Activated CD4-positive, alpha-beta T cell treated with anti-CD3 and anti-CD28 coated beads, Interleukin-10, Interleukin-2, amounts not matched to agents 100 ng/mL and 50 ng/mL, durations not matched to agents 16 hours and 8 hours (primary cell): ENCODE results near the gene ADAMTSL3.

Experiments
- DNase-seq: peaks from one replicate; pipeline ENCODE4 v3.0.0-alpha.2; 2020

ADAMTSL3 gene

DNA sequence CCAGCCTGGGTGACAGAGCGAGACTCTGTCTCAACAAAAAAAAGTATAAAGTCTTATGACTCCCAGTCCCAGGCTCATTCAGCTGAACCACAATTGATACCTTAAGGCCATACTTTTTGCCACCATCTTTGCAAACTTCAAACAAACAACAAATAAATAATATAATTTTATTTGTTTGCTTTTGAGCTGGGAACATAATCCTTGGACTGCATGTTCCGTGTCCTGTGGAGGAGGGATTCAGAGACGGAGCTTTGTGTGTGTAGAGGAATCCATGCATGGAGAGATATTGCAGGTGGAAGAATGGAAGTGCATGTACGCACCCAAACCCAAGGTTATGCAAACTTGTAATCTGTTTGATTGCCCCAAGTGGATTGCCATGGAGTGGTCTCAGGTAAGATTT lies 238.6 kb downstream of the ADAMTSL3 start:
- DNase-seq, result no peak

- DNase-seq, result no peak
These were observed 239.4 kb downstream of the ADAMTSL3 start for GRCh38 chr15:83893308-83893707.

DNA sequence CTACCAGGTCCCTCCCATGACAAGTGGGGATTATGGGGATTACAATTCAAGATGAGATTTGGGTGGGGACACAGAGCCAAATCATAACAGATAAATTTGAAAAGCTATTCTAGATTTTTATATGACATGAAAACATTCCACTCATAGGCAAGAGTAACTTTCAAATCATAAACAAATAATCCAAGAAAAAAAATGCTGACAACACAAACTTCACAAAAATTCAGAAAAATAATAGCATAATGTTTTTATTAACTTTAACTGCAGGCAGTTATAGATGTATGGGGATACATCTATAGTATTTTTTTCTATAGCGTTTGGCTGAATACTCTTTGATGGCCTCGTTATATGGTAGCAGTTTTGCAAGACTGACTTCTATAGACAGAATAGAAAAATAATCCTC lies 243.1 kb downstream of the ADAMTSL3 start:
- DNase-seq, result no peak

DNA sequence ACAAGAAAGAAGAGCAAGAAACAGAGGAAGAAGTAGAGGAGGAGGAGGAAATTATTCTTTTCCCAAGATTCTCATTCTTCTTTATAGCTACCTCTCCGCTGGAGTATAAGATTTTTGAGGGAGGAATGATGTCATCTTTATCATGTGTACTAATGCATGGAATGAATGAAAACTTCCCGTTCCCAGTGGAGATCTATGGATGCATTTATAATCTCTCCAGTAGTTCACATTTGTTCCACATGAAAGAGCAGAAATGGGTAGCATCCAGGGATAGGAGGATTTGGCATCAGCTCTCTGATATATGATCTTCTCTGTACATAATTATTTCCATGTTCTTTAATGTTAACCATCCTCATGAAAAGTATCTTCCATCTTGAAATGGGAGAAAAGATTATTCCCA lies 244.4 kb downstream of the ADAMTSL3 start:
- DNase-seq, result no peak

GRCh38 chr15:83899670-83900069 lies 245.7 kb downstream of the ADAMTSL3 start:
- no peak for DNase-seq

GRCh38 chr15:83904107-83905040 lies 250.5 kb downstream of the ADAMTSL3 start:
- no peak for DNase-seq

DNA sequence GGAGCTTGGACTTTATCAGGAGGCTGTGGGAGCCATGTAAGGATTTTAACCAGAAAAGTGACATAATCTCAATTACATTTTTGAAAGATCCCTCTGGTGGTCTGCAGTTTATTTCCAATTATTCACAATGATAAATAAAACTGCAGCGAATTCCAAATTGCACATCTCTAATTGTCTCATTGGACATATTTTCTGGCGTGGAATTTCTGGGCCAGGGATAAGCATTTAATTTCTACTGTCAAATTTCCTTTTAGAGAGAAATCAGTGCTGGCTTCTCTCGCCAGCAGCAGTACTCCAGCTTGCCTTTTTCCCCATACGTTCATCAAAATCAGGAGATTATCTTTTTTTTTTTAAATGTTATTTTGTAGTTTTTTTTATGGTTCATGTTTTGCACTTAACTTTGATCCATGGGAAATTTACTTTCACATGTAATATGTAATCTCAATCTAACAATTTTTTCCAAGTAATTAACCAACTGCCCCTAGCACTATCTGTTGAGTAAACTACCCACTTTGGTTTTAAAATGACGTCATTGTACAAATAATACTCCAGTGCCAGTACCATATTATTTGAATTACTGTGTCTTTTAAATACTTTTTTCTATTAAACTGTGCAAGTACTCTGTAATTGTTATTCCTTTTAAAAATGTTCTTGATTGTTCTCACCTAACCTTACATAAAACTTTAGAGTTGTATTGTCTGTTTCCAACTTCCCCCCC lies 251.8 kb downstream of the ADAMTSL3 start:
- DNase-seq, result no peak

GRCh38 chr15:83911345-83911744 lies 257.4 kb downstream of the ADAMTSL3 start:
- no peak for DNase-seq

DNA sequence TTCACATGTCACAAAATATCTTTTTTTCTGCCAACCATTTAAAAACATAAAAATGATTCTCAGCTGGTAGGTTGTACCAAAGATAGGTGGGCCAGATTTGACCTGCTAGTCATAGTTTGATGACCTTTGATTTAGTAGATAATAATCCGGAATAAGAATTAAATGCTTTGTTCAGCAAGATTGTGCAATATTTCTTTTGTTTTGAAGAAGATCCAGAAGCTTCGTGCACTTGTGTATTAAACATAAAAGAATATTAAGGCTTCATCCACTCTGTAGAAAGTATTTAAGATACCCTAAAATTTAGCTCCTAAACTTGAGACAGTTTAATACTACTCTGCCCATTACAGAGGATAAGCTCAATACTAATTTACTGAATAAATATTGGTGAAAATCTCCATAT lies 258.4 kb downstream of the ADAMTSL3 start:
- DNase-seq, result no peak

DNA sequence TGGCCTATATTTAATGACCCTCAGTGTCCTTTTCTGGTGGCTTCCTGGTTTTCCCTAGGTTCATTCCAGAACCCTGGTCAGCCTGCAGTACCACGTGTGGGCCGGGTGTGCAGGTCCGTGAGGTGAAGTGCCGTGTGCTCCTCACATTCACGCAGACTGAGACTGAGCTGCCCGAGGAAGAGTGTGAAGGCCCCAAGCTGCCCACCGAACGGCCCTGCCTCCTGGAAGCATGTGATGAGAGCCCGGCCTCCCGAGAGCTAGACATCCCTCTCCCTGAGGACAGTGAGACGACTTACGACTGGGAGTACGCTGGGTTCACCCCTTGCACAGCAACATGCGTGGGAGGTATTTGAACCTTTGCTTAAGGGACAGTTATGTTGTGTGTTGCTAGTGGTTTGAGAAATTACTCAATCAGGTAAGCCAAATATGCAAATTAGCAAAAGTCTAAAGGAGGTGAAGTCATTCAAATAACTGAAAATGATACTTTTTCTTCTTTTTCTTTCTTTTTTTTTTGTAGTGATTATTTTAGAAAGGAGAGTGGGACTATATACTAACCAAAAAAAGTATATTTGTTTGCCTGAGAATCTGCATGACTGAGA lies 259.2 kb downstream of the ADAMTSL3 start:
- DNase-seq, result no peak

DNA sequence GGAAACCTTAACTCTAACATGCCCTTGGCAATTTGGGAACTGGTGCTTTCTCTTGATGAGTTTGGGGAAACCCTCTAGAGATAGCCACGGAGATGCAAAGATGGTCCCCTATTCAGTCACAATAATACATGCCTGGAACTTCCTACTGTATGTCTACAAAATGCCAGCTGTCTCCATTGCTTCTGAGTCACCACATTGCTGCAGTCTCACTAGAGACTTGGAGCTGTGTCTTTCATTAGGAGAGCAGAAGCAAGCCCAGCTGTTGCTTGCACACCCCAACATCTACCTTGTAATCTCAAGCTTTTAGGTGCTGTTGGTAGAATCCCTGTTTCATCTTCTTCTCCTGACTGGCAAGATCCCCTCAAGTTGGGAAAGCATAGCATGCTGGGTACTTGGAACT lies 261.0 kb downstream of the ADAMTSL3 start:
- no peak for DNase-seq

DNA sequence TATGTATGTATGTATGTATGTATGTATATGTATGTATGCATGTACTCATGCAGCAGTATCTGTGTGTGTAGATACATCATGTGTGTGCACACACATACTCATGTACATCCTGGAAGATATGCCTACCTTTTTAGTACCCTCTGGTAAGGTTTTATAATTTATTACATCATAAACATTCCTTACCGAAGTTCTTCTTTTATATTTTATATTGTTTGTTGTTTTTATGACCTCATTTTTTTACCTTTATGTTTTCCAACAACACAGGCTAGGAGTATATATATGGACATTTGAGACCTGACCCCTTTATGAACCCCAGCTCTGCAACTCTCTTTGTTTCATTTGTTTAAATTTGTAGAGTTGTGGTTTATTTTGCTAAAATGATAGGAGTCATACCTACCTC lies 263.5 kb downstream of the ADAMTSL3 start:
- no peak for DNase-seq

- DNase-seq, result no peak
These were observed 264.1 kb downstream of the ADAMTSL3 start for GRCh38 chr15:83918011-83918410.

GRCh38 chr15:83919319-83919830 lies 265.5 kb downstream of the ADAMTSL3 start:
- DNase-seq, result peak; percentile 63

GRCh38 chr15:83919978-83920510 lies 266.1 kb downstream of the ADAMTSL3 start:
- no peak for DNase-seq

DNA sequence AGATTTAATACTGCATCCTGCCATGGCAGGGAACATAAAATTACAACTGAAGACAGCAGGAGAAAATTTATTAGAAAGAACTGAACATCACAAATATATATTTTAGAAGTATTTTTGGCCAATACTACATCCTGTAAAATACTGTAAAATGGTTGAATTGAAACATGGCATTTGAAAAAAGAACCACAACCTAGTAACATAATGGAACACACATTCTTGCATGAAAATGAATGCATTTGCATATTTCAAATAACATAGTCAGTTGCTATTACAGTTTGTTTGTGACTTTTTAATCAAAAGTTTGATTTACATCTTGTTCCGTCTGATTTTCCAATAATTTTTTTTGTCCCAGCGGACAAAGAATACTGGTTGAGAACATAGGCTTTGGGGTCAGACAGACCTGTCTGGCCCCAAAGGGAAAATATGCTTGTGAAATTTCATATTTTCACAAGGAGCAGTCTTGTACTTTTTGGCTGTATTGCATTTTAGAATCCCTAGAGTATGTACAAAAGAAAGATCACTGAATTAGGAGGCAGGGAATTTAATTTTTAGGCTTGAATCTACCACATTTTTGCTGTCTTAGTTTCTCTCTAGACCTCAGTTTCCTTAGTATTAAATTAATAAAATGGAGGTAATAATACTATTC lies 268.8 kb downstream of the ADAMTSL3 start:
- no peak for DNase-seq

- no peak for DNase-seq
These were observed 272.2 kb downstream of the ADAMTSL3 start for GRCh38 chr15:83926116-83926515.

GRCh38 chr15:83927704-83928391 lies 273.9 kb downstream of the ADAMTSL3 start:
- peak; percentile 61 for DNase-seq

GRCh38 chr15:83928392-83928734 lies 274.4 kb downstream of the ADAMTSL3 start:
- peak; percentile 73 for DNase-seq

DNA sequence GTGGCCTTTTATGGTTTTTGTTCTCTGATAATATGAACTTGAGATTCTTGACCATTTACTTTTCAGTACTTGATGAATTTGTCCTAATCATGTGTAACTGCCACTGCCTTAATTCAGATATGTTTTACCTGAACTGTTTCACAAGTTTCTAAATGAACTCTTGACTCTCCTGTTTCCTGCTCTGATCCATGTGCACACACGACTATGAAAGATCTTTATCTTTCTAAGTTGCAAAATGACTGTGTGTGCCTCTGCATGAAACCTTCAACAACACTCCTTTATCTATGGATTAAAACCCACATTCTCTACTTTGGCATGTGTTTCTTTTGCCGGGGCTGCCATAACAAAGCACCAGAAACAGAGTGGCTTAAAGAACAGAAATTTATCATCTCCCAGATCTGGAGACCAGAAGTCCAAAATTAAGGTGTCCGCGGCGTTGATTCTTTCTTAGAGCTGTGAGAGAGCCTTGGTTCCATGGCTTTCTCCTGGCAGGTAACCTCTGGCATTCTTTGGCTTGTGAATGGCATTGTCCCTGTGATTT lies 275.0 kb downstream of the ADAMTSL3 start:
- peak; percentile 80 for DNase-seq

DNA sequence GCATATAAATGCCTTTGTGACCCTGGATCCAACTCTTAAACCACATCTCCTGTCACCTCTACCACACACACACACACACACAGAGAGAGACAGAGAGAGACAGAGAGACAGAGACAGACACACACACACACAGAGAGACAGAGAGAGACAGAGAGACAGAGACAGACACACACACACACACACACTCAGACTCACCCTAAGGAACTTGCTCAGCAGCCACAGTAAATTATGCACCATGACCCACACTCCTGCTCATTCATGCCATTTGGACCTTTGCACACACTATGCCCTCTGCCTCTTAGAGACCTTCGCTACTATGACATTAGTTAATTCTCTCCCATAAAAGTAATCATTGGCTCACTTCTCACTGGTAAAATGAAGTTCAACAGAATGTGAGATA lies 275.7 kb downstream of the ADAMTSL3 start:
- no peak for DNase-seq
